Neural cell (in vitro differentiated cells): ENCODE data around the gene CCNH. TPM values are rescaled to one million over a fixed set of nuclear protein-coding genes. Genes with fewer than 3 reads are reported as not detected.

Experiments used
- H2AFZ ChIP-seq: fragments of 200-600, 300-800 bp; sonication (generic), shearing (Covaris generic); 2 replicates; pipeline ENCODE4 v1.6.0; 2014; ENCODE audit warnings: low read depth, mild to moderate bottlenecking, antibody characterized with exemption, low read length, moderate library complexity
- H3F3A ChIP-seq: fragments of 200-600 bp; shearing (Covaris generic); 2 replicates; pipeline ENCODE4 v1.6.1; 2016; ENCODE audit warnings: mild to moderate bottlenecking, moderate library complexity, mixed read lengths, antibody characterized with exemption, low read length; ENCODE audit not compliant: insufficient read depth, poor library complexity, severe bottlenecking
- H3K27ac ChIP-seq: fragments of 200-600, 300-800 bp; sonication (generic), shearing (Covaris generic); 2 replicates; pipeline ENCODE4 v1.5.1; 2014; ENCODE audit warnings: mild to moderate bottlenecking, low read length, moderate library complexity
- H3K27me3 ChIP-seq: fragments of 300-800, 200-600 bp; sonication (generic), shearing (Covaris generic); 2 replicates; pipeline ENCODE4 v1.6.0; 2014; ENCODE audit warnings: mild to moderate bottlenecking, low read depth, low read length, moderate library complexity; ENCODE audit not compliant: insufficient read depth
- H3K36me3 ChIP-seq: fragments of 300-800, 200-600 bp; sonication (generic), shearing (Covaris generic); 2 replicates; pipeline ENCODE4 v1.5.1; 2014; ENCODE audit warnings: mild to moderate bottlenecking, antibody characterized with exemption, low read length, moderate library complexity; ENCODE audit not compliant: insufficient read depth
- H3K4me2 ChIP-seq: fragments of 300-800, 200-600 bp; sonication (generic), shearing (Covaris generic); 2 replicates; pipeline ENCODE4 v1.6.0; 2014; ENCODE audit warnings: mild to moderate bottlenecking, low read length
- H3K4me3 ChIP-seq: fragments of 300-800, 200-600 bp; sonication (generic), shearing (Covaris generic); 2 replicates; pipeline ENCODE4 v1.5.1; 2014; ENCODE audit warnings: mild to moderate bottlenecking, low read length, moderate library complexity
- H3K79me2 ChIP-seq: fragments of 200-600 bp; shearing (Covaris generic); replicated peaks from 2 replicates; pipeline ENCODE4 v1.6.0; 2014; ENCODE audit warnings: mild to moderate bottlenecking, low read length, moderate library complexity; ENCODE audit not compliant: insufficient read depth
- H3K9ac ChIP-seq: fragments of 300-800, 200-600 bp; sonication (generic), shearing (Covaris generic); 2 replicates; pipeline ENCODE4 v1.6.1; 2016; ENCODE audit warnings: mild to moderate bottlenecking, low read length, mixed read lengths
- H3K9me2 ChIP-seq: fragments of 200-600 bp; shearing (Covaris generic); 2 replicates; pipeline ENCODE4 v1.6.1; 2016; ENCODE audit warnings: mild to moderate bottlenecking, low read length, mixed read lengths; ENCODE audit not compliant: insufficient read depth
- H3K9me3 ChIP-seq: fragments of 200-600, 300-800 bp; sonication (generic), shearing (Covaris generic); 2 replicates; pipeline ENCODE4 v1.6.1; 2016; ENCODE audit warnings: mild to moderate bottlenecking, mixed run types, low read length, moderate library complexity, mixed read lengths
- H4K20me1 ChIP-seq: fragments of 200-600 bp; shearing (Covaris generic); 2 replicates; pipeline ENCODE4 v1.6.1; 2016; ENCODE audit warnings: mild to moderate bottlenecking, mixed run types; ENCODE audit not compliant: insufficient read depth
- CTCF ChIP-seq: fragments of 450-650 bp; IDR thresholded peaks from 2 replicates; pipeline ENCODE4 v1.5.1; 2014; ENCODE audit warnings: antibody characterized with exemption, mild to moderate bottlenecking, moderate library complexity; ENCODE audit not compliant: poor library complexity, severe bottlenecking
- EP300 ChIP-seq: fragments of 450-650 bp; conservative IDR thresholded peaks from 2 replicates; pipeline ENCODE4 v1.6.1; 2014; ENCODE audit warnings: antibody characterized with exemption, mild to moderate bottlenecking, moderate library complexity; ENCODE audit not compliant: poor library complexity, severe bottlenecking
- EZH2 ChIP-seq: fragments of 200-600, 300-800 bp; shearing (Covaris generic), sonication (generic); IDR thresholded peaks from 2 replicates; pipeline ENCODE4 v1.6.1; 2014; ENCODE audit warnings: antibody characterized with exemption, low read length, borderline replicate concordance, mild to moderate bottlenecking; ENCODE audit not compliant: insufficient read depth, poor library complexity, severe bottlenecking
- MXI1 ChIP-seq: fragments of 450-650 bp; conservative IDR thresholded peaks from 2 replicates; pipeline ENCODE4 v1.6.1; 2014; ENCODE audit warnings: antibody characterized with exemption, mild to moderate bottlenecking; ENCODE audit not compliant: poor library complexity, severe bottlenecking
- POLR2AphosphoS5 ChIP-seq: IDR thresholded peaks from 2 replicates; pipeline ENCODE4 v1.6.1; 2012
- RAD21 ChIP-seq: fragments of 450-650 bp; conservative IDR thresholded peaks from 2 replicates; pipeline ENCODE4 v1.6.1; 2014; ENCODE audit warnings: antibody characterized with exemption, mild to moderate bottlenecking, moderate library complexity
- SMC3 ChIP-seq: fragments of 450-650 bp; conservative IDR thresholded peaks from 2 replicates; pipeline ENCODE4 v1.6.1; 2014; ENCODE audit warnings: antibody characterized with exemption, mild to moderate bottlenecking, moderate library complexity; ENCODE audit not compliant: poor library complexity
- TAF1 ChIP-seq: IDR thresholded peaks from 2 replicates; pipeline ENCODE4 v1.6.1; 2012; ENCODE audit warnings: low read depth
- polyA plus RNA-seq: library from polyadenylated mRNA; depleted of rRNA; stranded (reverse); fragments of >200 nt; gene quantifications from 2 replicates; pipeline ENCODE4 v1.2.3, GENCODE V29; 2014
- TF ChIP-seq, protein P1 (sequence below): IDR thresholded peaks from 2 replicates; pipeline ENCODE4 v1.6.1; 2012; ENCODE audit warnings: borderline replicate concordance

Gene CCNH
- polyA plus RNA-seq, 1 donor from 2014 or later, result 127 TPM

DNA sequence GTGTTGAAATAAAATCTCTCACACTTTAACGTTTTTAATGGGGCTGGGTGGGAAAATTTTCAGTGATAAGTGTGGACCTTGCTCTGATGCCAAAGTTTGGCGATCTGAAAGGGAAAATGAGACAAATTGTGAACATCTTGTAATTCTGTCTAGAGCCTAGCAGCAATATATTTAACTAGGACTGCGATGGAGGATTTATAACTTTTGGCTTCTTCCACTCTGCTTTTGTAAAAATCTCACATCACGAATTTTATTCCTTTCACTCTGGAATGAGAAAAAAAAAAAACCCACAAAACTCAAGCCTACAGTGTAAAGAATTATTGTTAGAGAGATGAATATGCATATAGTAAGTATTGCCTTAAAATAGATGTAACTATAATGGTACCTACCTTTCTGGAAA lies 19.9 kb downstream of the CCNH start:
- Histone ChIP-seq H3K79me2 (peaks cover 3% of the 10 kb centered on the region), H3K27me3 (no peaks in the 10 kb centered on the region), H3K9ac (no peak overlapping the region), H3K36me3 (peaks cover 15% of the 10 kb centered on the region), H3K4me3 (no peak overlapping the region), H4K20me1 (no peaks in the 10 kb centered on the region), H3K4me2 (no peak overlapping the region), H3F3A (no peaks in the 10 kb centered on the region), H3K27ac (no peak overlapping the region), H3K9me3 (no peaks in the 10 kb centered on the region), H3K9me2 (no peaks in the 10 kb centered on the region), H2AFZ (no peak overlapping the region)
- TF ChIP-seq TAF1, result no peak
- TF ChIP-seq POLR2AphosphoS5, result no peak
- TF ChIP-seq MXI1, result no peak
- no peak for TF ChIP-seq CTCF
- TF ChIP-seq RAD21, result no peak
- no peak for TF ChIP-seq EP300
- TF ChIP-seq, protein P1, sequence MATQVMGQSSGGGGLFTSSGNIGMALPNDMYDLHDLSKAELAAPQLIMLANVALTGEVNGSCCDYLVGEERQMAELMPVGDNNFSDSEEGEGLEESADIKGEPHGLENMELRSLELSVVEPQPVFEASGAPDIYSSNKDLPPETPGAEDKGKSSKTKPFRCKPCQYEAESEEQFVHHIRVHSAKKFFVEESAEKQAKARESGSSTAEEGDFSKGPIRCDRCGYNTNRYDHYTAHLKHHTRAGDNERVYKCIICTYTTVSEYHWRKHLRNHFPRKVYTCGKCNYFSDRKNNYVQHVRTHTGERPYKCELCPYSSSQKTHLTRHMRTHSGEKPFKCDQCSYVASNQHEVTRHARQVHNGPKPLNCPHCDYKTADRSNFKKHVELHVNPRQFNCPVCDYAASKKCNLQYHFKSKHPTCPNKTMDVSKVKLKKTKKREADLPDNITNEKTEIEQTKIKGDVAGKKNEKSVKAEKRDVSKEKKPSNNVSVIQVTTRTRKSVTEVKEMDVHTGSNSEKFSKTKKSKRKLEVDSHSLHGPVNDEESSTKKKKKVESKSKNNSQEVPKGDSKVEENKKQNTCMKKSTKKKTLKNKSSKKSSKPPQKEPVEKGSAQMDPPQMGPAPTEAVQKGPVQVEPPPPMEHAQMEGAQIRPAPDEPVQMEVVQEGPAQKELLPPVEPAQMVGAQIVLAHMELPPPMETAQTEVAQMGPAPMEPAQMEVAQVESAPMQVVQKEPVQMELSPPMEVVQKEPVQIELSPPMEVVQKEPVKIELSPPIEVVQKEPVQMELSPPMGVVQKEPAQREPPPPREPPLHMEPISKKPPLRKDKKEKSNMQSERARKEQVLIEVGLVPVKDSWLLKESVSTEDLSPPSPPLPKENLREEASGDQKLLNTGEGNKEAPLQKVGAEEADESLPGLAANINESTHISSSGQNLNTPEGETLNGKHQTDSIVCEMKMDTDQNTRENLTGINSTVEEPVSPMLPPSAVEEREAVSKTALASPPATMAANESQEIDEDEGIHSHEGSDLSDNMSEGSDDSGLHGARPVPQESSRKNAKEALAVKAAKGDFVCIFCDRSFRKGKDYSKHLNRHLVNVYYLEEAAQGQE, result no peak
- TF ChIP-seq EZH2, result no peak
- no peak for TF ChIP-seq SMC3

GRCh38 chr5:87392170-87392569 lies 20.6 kb downstream of the CCNH start:
- no peaks in the 10 kb centered on the region for H3K9me3 ChIP-seq
- H3K9ac ChIP-seq, result no peak overlapping the region
- no peaks in the 10 kb centered on the region for H4K20me1 ChIP-seq
- H3K4me2 ChIP-seq, result no peak overlapping the region
- H3K27ac ChIP-seq, result no peak overlapping the region
- no peak overlapping the region for H3K4me3 ChIP-seq
- H2AFZ ChIP-seq, result no peak overlapping the region
- H3F3A ChIP-seq, result no peaks in the 10 kb centered on the region
- no peaks in the 10 kb centered on the region for H3K79me2 ChIP-seq
- H3K36me3 ChIP-seq, result peaks cover 15% of the 10 kb centered on the region
- no peaks in the 10 kb centered on the region for H3K27me3 ChIP-seq
- TF ChIP-seq CTCF (no peak), RAD21 (no peak), EP300 (no peak), TAF1 (no peak), EZH2 (no peak), POLR2AphosphoS5 (no peak)
- TF ChIP-seq, protein P1, result no peak
- H3K9me2 ChIP-seq, result no peaks in the 10 kb centered on the region
